ENCODE results near the gene TMEM150A. TPM values are rescaled to one million over a fixed set of nuclear protein-coding genes. Genes with fewer than 3 reads are reported as not detected.

TMEM150A gene
- total and polyA plus RNA-seq, 2 of the 13 experiments (the other 11 are each of a cell fraction or from before 2014, with no cell fraction given): 30.1 to 70.4 TPM

DNA sequence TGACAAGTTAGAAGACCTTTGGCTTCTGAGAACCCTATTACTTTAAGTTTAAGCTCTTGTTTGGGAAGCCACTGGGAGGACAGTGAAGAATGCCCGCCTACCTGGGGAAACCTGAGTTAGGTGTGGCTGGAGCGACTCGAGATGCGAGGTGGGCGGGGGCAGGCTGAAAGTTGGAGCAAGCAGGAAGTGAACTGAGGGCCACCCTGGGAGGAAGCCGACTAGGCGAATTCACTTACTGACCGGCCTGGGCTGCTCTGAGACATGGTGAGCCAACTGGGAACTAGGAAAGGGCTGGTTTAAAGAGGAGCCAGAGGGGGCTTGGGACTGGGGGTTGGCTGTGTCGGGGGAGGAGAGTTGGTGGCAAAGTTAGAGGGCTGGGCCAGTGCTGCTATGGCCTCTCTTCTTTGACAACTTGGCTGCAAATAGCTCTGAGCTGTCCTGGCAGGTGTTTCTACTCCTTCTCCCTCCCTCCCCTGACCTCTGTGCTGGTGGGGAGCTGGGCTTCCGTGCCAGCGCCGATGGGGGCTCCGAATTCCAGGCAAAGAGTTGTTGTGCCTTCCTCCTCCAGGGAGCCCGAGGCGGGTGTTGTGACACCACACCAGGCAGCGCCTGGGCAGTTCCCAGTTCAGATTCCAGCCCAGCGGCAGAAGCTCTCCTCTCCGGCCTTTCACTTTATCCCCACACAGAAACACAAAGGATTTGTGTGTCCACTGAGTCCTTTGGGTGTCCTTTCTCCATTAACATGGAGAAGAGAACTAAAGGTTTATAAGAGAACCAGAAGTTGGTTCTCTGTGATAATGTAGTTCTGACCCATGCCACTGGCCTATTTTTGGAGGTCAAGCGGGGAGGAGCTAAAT, 24.9 kb downstream of the TMEM150A start, which contains the start of gene VAMP8 (continued):
- TF ChIP-seq ZNF646 (CRISPR knock-in tag; IDR thresholded peaks at IDR 0.05) (peak; percentile 73; the same call in 1 of the 2 replicates), BRD4 (CRISPR knock-in tag; IDR thresholded peaks at IDR 0.05) (no peak), ZBTB3 (CRISPR knock-in tag; IDR thresholded peaks at IDR 0.05; ENCODE audit: borderline replicate concordance, low read depth) (0 out of 2 replicates have a peak, but pooled peaks have one; percentile 70), KAT8 (CRISPR knock-in tag; IDR thresholded peaks at IDR 0.05) (peak; percentile 37), ARNT2 (CRISPR knock-in tag; IDR thresholded peaks at IDR 0.05; ENCODE audit: low read depth) (no peak; the same call in 1 of the 2 replicates), MYNN (CRISPR knock-in tag; IDR thresholded peaks at IDR 0.05; ENCODE audit: low read depth) (0 out of 2 replicates have a peak, but pooled peaks have one; percentile 70), CEBPB (IDR thresholded peaks at IDR 0.05; ENCODE audit: borderline replicate concordance, low read depth, low read length) (peak; percentile 81), ZNF547 (CRISPR knock-in tag; IDR thresholded peaks at IDR 0.05) (peak; percentile 52; the same call in 1 of the 2 replicates), POLR2AphosphoS5 (IDR thresholded peaks at IDR 0.05; ENCODE audit: low read depth, low read length) (peak; percentile 78), ZNF280B (CRISPR knock-in tag; IDR thresholded peaks at IDR 0.05; ENCODE audit: borderline replicate concordance) (0 out of 2 replicates have a peak, but pooled peaks have one; percentile 70), KMT2A (CRISPR knock-in tag; IDR thresholded peaks at IDR 0.05) (peak; percentile 55; the same call in 1 of the 2 replicates), ZNF292 (CRISPR knock-in tag; IDR thresholded peaks at IDR 0.05; ENCODE audit: borderline replicate concordance, low read depth) (peak; percentile 71; the same call in 1 of the 2 replicates), IRF2 (CRISPR knock-in tag; IDR thresholded peaks at IDR 0.05) (peak; percentile 16; the same call in 1 of the 2 replicates)
- TF ChIP-seq, protein P1, sequence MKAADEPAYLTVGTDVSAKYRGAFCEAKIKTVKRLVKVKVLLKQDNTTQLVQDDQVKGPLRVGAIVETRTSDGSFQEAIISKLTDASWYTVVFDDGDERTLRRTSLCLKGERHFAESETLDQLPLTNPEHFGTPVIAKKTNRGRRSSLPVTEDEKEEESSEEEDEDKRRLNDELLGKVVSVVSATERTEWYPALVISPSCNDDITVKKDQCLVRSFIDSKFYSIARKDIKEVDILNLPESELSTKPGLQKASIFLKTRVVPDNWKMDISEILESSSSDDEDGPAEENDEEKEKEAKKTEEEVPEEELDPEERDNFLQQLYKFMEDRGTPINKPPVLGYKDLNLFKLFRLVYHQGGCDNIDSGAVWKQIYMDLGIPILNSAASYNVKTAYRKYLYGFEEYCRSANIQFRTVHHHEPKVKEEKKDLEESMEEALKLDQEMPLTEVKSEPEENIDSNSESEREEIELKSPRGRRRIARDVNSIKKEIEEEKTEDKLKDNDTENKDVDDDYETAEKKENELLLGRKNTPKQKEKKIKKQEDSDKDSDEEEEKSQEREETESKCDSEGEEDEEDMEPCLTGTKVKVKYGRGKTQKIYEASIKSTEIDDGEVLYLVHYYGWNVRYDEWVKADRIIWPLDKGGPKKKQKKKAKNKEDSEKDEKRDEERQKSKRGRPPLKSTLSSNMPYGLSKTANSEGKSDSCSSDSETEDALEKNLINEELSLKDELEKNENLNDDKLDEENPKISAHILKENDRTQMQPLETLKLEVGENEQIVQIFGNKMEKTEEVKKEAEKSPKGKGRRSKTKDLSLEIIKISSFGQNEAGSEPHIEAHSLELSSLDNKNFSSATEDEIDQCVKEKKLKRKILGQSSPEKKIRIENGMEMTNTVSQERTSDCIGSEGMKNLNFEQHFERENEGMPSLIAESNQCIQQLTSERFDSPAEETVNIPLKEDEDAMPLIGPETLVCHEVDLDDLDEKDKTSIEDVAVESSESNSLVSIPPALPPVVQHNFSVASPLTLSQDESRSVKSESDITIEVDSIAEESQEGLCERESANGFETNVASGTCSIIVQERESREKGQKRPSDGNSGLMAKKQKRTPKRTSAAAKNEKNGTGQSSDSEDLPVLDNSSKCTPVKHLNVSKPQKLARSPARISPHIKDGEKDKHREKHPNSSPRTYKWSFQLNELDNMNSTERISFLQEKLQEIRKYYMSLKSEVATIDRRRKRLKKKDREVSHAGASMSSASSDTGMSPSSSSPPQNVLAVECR (CRISPR knock-in tag; IDR thresholded peaks at IDR 0.05; ENCODE audit: borderline replicate concordance): peak; percentile 78
